ENCODE measurements around the gene TMUB1. TPM values are rescaled to one million over a fixed set of nuclear protein-coding genes. Genes with fewer than 3 reads are reported as not detected.

TMUB1 gene
- total and polyA plus RNA-seq, 2 donors from 2014 or later: 36.9 to 79.9 TPM

DNA sequence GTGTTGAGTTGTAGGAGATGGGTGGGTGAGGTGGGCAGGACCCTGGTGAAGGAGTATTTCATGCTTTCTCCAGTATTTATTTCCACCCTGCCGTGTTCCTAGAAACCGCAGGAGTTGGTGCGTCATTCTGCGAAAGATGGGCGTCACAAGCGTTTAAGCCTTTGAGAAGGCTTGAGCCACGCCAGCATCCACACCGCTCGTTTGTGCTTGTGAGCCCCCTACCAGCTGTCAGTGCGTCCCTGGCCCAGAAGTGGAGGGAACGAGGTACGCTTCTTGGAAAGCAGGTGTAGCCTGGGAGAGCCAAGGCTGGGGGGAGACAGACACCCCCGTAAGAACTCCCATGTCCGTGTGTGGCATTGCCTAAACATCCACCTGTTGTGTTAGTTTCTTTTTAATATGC lies 8.7 kb upstream of the TMUB1 start:
- H3K9ac ChIP-seq (ENCODE audit: low read length in 3 of 3): no peak overlapping the region
- no peaks in the 10 kb centered on the region for H3K9me3 ChIP-seq (ENCODE audit: control insufficient read depth in 2 of 3, insufficient read depth in 1 of 3, low read length in 3 of 3)
- intact Hi-C loops (cut with DNase I): no loop called here
- H3K36me3 ChIP-seq (ENCODE audit: control insufficient read depth in 2 of 3, insufficient read depth in 3 of 3, low read length in 3 of 3): no peaks in the 10 kb centered on the region
- no peak for FAIRE-seq
- H3K4me1 ChIP-seq (ENCODE audit: control insufficient read depth in 2 of 3, insufficient read depth in 2 of 3, low read depth in 1 of 3, low read length in 3 of 3): peaks cover 0 to 21% (median 20%) of the 10 kb centered on the region in 3 donors
- H3K4me3 ChIP-seq (ENCODE audit: low read length in 3 of 3): no peak overlapping the region
- H3K27me3 ChIP-seq (ENCODE audit: control insufficient read depth, insufficient read depth, low read length): no peaks in the 10 kb centered on the region
- peak in 1 of 5 donors; percentile 67 for DNase-seq
- TF ChIP-seq, protein P1, sequence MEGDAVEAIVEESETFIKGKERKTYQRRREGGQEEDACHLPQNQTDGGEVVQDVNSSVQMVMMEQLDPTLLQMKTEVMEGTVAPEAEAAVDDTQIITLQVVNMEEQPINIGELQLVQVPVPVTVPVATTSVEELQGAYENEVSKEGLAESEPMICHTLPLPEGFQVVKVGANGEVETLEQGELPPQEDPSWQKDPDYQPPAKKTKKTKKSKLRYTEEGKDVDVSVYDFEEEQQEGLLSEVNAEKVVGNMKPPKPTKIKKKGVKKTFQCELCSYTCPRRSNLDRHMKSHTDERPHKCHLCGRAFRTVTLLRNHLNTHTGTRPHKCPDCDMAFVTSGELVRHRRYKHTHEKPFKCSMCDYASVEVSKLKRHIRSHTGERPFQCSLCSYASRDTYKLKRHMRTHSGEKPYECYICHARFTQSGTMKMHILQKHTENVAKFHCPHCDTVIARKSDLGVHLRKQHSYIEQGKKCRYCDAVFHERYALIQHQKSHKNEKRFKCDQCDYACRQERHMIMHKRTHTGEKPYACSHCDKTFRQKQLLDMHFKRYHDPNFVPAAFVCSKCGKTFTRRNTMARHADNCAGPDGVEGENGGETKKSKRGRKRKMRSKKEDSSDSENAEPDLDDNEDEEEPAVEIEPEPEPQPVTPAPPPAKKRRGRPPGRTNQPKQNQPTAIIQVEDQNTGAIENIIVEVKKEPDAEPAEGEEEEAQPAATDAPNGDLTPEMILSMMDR (IDR thresholded peaks at IDR 0.05; ENCODE audit: borderline replicate concordance, extremely low read depth, insufficient read depth): no peak
- H3K27ac ChIP-seq (ENCODE audit: low read depth in 2 of 2, low read length in 2 of 2): no peak overlapping the region

DNA sequence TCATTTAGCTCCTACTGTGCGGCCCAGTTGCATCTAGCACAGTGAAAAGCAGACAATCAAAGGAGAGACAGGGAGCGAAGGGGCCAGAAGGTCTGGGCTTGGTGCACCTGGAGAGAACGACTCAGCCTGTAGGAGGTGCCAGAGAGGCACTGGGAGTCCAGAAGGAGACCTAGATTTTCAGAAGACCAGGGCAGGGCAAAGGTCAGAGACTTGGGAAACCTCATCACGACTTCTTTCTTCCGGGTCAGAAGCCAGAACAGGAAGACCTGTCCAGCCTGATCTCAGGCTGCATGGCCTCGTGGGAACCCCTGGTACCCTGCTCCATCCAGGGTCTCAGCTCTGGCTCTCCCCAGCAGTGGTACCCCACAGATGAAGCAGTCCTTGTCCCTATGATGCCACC lies 8.1 kb upstream of the TMUB1 start:
- no peak for DNase-seq
- no peaks in the 10 kb centered on the region for H3K36me3 ChIP-seq (ENCODE audit: control insufficient read depth in 2 of 3, insufficient read depth in 3 of 3, low read length in 3 of 3)
- no peak for FAIRE-seq

DNA sequence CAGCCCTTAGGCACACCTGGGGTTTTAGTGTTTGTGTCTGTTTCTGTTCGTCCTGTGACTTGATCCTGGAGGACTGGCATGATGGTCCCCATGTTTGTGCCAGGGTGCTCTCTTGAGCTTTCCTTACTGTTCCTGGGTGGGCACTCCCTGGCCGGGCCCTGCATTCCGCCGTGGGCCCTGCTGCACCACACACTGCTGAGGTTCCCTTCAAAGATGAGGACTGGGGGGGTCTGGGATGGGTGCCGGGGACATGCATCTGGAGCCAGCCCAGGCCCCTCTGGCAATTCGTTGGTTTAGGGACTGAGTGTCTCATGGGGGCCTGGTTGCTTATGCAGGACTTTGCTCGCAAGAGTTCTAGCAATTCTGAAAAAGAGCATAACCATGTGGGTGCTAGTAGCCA lies 7.7 kb upstream of the TMUB1 start:
- intact Hi-C loops (cut with DNase I): no loop called here
- Histone ChIP-seq H3K27ac (ENCODE audit: low read depth in 2 of 2, low read length in 2 of 2) (no peak overlapping the region), H3K27me3 (ENCODE audit: control insufficient read depth, insufficient read depth, low read length) (no peaks in the 10 kb centered on the region), H3K4me3 (ENCODE audit: low read length in 3 of 3) (no peak overlapping the region), H3K36me3 (ENCODE audit: control insufficient read depth in 2 of 3, insufficient read depth in 3 of 3, low read length in 3 of 3) (no peaks in the 10 kb centered on the region), H3K9me3 (ENCODE audit: control insufficient read depth in 2 of 3, insufficient read depth in 1 of 3, low read length in 3 of 3) (no peaks in the 10 kb centered on the region), H3K4me1 (ENCODE audit: control insufficient read depth in 2 of 3, insufficient read depth in 2 of 3, low read depth in 1 of 3, low read length in 3 of 3) (peaks cover 0 to 21% (median 20%) of the 10 kb centered on the region in 3 donors), H3K9ac (ENCODE audit: low read length in 3 of 3) (no peak overlapping the region)
- TF ChIP-seq, protein P1 (IDR thresholded peaks at IDR 0.05; ENCODE audit: borderline replicate concordance, extremely low read depth, insufficient read depth): no peak
- FAIRE-seq (no peak), DNase-seq (peak in 1 of 5 donors; percentile 55)

More for the DNA sequence above, 8.1 kb upstream of the TMUB1 start:
- intact Hi-C loops (cut with DNase I): no loop called here
- Histone ChIP-seq H3K4me1 (ENCODE audit: control insufficient read depth in 2 of 3, insufficient read depth in 2 of 3, low read depth in 1 of 3, low read length in 3 of 3) (peaks cover 0 to 21% (median 20%) of the 10 kb centered on the region in 3 donors), H3K9ac (ENCODE audit: low read length in 3 of 3) (no peak overlapping the region), H3K27me3 (ENCODE audit: control insufficient read depth, insufficient read depth, low read length) (no peaks in the 10 kb centered on the region), H3K9me3 (ENCODE audit: control insufficient read depth in 2 of 3, insufficient read depth in 1 of 3, low read length in 3 of 3) (no peaks in the 10 kb centered on the region), H3K27ac (ENCODE audit: low read depth in 2 of 2, low read length in 2 of 2) (no peak overlapping the region), H3K4me3 (ENCODE audit: low read length in 3 of 3) (no peak overlapping the region)
- TF ChIP-seq, protein P1 (IDR thresholded peaks at IDR 0.05; ENCODE audit: borderline replicate concordance, extremely low read depth, insufficient read depth): peak; percentile 16
